Measurements from ENCODE around the gene NTNG2.

DNA sequence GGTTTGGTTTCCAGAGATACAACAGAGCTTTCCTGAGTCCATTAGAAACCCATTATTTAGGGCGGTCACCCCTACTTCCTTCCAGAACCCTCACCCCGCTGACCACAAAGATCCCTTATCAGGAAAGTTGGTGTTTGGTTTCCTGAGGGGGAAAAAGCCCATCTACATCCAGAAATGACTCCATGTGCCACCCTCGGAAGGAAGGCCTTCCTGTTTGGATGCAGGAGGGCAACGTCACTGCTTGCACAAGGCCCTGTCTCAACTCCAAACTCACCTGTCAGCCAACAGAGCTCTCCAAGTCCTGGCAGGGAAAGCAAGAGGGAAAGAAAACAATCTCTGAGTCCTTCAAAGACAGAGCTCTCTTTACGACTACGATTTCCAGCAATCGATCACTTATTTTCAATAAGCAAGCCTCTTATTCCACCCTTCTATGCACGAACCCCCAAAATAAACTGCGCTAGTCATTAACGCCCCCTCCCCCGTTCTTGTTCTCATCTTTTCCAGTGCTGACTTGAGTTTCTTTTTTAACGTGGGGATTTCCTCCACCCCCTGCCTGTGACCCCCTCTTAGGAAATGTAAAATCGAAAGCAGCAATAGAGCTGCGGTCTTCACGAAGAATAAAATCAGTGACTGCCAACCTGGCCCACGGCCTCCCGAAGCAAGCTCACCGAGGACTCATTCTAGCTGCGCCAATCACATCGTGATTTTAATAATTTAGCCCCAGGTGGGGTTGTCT lies 35.7 kb upstream of the NTNG2 start:
- TF ChIP-seq, protein P1, sequence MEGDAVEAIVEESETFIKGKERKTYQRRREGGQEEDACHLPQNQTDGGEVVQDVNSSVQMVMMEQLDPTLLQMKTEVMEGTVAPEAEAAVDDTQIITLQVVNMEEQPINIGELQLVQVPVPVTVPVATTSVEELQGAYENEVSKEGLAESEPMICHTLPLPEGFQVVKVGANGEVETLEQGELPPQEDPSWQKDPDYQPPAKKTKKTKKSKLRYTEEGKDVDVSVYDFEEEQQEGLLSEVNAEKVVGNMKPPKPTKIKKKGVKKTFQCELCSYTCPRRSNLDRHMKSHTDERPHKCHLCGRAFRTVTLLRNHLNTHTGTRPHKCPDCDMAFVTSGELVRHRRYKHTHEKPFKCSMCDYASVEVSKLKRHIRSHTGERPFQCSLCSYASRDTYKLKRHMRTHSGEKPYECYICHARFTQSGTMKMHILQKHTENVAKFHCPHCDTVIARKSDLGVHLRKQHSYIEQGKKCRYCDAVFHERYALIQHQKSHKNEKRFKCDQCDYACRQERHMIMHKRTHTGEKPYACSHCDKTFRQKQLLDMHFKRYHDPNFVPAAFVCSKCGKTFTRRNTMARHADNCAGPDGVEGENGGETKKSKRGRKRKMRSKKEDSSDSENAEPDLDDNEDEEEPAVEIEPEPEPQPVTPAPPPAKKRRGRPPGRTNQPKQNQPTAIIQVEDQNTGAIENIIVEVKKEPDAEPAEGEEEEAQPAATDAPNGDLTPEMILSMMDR (IDR thresholded peaks at IDR 0.05): no peak
- TF ChIP-seq EZH2 (IDR thresholded peaks at IDR 0.05; ENCODE audit: borderline replicate concordance, insufficient read depth, low read depth, low read length, poor library complexity, severe bottlenecking): no peak
